Spleen (tissue), 11 donors: ENCODE data around the gene SIRT2. TPM values are rescaled to one million over a fixed set of nuclear protein-coding genes. Genes with fewer than 3 reads are reported as not detected.
"Not testable (repeated sequence)": the region's sequence is repeated elsewhere in the genome, so short reads cannot be mapped to it uniquely, and the experiment has no call there.

ENCODE experiments used
- DNase-seq: peaks from one replicate; pipeline ENCODE4 v3.0.0-alpha.2; 2020
- H3K27ac ChIP-seq, 8 donors: fragments of 200-600 bp; sonication (generic) in 7 of 8; 1 replicate in 4 of 8; 2 replicates in 4 of 8; pipeline versions ENCODE4 v1.5.0 to v1.8.0; 2016 to 2021; ENCODE audit warnings: inconsistent platforms in 4 of 8, mild to moderate bottlenecking in 4 of 8, moderate library complexity in 1 of 8
- H3K27me3 ChIP-seq, 7 donors: fragments of 200-600 bp; sonication (generic) in 6 of 7; replicated peaks in 1 of 7; 1 replicate in 4 of 7; 2 replicates in 3 of 7; pipeline versions ENCODE4 v1.5.0 to v1.8.0; 2016 to 2021; ENCODE audit warnings: inconsistent platforms in 3 of 7, mild to moderate bottlenecking in 1 of 7
- H3K36me3 ChIP-seq, 6 donors: fragments of 200-600 bp; sonication (generic) in 5 of 6; 1 replicate in 4 of 6; 2 replicates in 2 of 6; pipeline versions ENCODE4 v1.5.0 to v1.8.0; 2016 to 2021; ENCODE audit warnings: inconsistent platforms in 2 of 6
- H3K4me1 ChIP-seq, 6 donors: fragments of 200-600 bp; sonication (generic) in 5 of 6; 1 replicate in 3 of 6; 2 replicates in 3 of 6; pipeline versions ENCODE4 v1.5.0 to v1.8.0; 2016 to 2021; ENCODE audit warnings: inconsistent platforms in 3 of 6
- H3K4me3 ChIP-seq, 8 donors: fragments of 200-600 bp; sonication (generic) in 7 of 8; 1 replicate in 4 of 8; 2 replicates in 4 of 8; pipeline versions ENCODE4 v1.5.0 to v1.8.0; 2016 to 2021; ENCODE audit warnings: inconsistent platforms in 4 of 8, mild to moderate bottlenecking in 4 of 8, moderate library complexity in 2 of 8
- H3K9me3 ChIP-seq, 8 donors: fragments of 200-600 bp; sonication (generic) in 7 of 8; 1 replicate in 4 of 8; 2 replicates in 4 of 8; pipeline versions ENCODE4 v1.5.0 to v1.8.0; 2016 to 2021; ENCODE audit warnings: inconsistent platforms in 4 of 8
- CTCF ChIP-seq, 11 experiments: fragments of 200-600 bp in 7 of 11; fragments of 450-650 bp in 4 of 11; sonication (generic) in 4 of 11; IDR thresholded peaks in 8 of 11; conservative IDR thresholded peaks in 3 of 11; 1 replicate in 7 of 11; 2 replicates in 4 of 11; pipeline versions ENCODE4 v1.4.0 to v1.8.0; 2016 to 2021; ENCODE audit warnings: antibody characterized with exemption in 11 of 11, inconsistent platforms in 4 of 11, mild to moderate bottlenecking in 1 of 11
- POLR2A ChIP-seq, 3 donors: fragments of 450-650 bp; IDR thresholded peaks; one replicate each; pipeline ENCODE4 v1.5.1; 2017; ENCODE audit warnings: antibody characterized with exemption in 3 of 3, mild to moderate bottlenecking in 1 of 3
- POLR2AphosphoS5 ChIP-seq, 3 donors: sonication (generic); formaldehyde crosslinking; IDR thresholded peaks; one replicate each; pipeline ENCODE4 v1.5.1; 2017; ENCODE audit warnings: antibody characterized with exemption in 3 of 3
- WGBS, 5 donors: extraction: QIAGEN DNeasy Blood & Tissue Kit in 3 of 5; methylation state at CpG; one replicate each; pipeline versions ENCODE4 v1.1.5 to v1.1.7; 2013 to 2018; 5-methylcytosine and 5-hydroxymethylcytosine counted together
- intact Hi-C: fragments of 100-400 bp; cut with DNase I; formaldehyde crosslinking; loops from one replicate; pipeline ENCODE4 v1.15.0; 2023; ENCODE audit warnings: low total_unique reads
- polyA plus RNA-seq, 3 donors: library from polyadenylated mRNA; stranded (reverse); fragments of 200-250 nt; gene quantifications; one replicate each; pipeline ENCODE4 v1.2.1, GENCODE V29; 2013
- total RNA-seq, 7 donors: library from RNA; depleted of rRNA in 3 of 7; stranded (reverse); fragments of >200 nt in 3 of 7; fragmentation: NEBNext Ultra II Directional in 4 of 7; extraction: Animal tissue kit (Norgen Biotek cat#: 25700) in 4 of 7; gene quantifications; one replicate each; pipeline versions ENCODE4 v1.1.0 to v1.2.1, GENCODE V29; 2016 to 2021
- donor health status: healthy with polysubstance abuse.
- donor health status: DM: no; HTN: no; CAD: no; lungs with moderate emphysema.
- donor health status: DM: no; HTN: no; CAD: no.
- donor health status: Bipolar disorder and iron deficiency.
- donor health status: healthy.
- donor health status: DM: no; HTN: no; CAD: no.
- donor health status: DM: yes; HTN: yes; CAD: no.

The SIRT2 gene
- total and polyA plus RNA-seq, 10 donors = 25.8 to 81.0 (median 50.2) TPM

GRCh38 chr19:38833092-38833425 lies 66.4 kb downstream of the SIRT2 start:
- no peaks in the 10 kb centered on the region for H3K9me3 ChIP-seq
- DNase-seq = no peak
- TF ChIP-seq CTCF (IDR thresholded peaks at IDR 0.05 in 8 of 11, conservative IDR thresholded peaks at IDR 0.05 in 3 of 11) (no peak), POLR2AphosphoS5 (IDR thresholded peaks at IDR 0.05) (peak in 1 of 3 donors; percentile 2)
- H3K4me3 ChIP-seq = no peak overlapping the region
- 87 to 94% (median 90%) methylated on average over 7 of the region's 7 CpGs for WGBS, 5 donors
- peaks cover 24 to 69% (median 51%) of the 10 kb centered on the region in 6 donors for H3K4me1 ChIP-seq
- H3K36me3 ChIP-seq = peaks cover 6 to 65% (median 49%) of the 10 kb centered on the region in 6 donors
- intact Hi-C loops = no loop called here
- H3K27me3 ChIP-seq = no peaks in the 10 kb centered on the region
- H3K27ac ChIP-seq = peak overlapping the region in 7 of 8 donors; percentile 81 to 97 (median 90)

GRCh38 chr19:38831142-38831605 lies 68.2 kb downstream of the SIRT2 start:
- Histone ChIP-seq H3K9me3 (no peaks in the 10 kb centered on the region), H3K4me1 (peaks cover 24 to 71% (median 53%) of the 10 kb centered on the region in 6 donors), H3K36me3 (peaks cover 0 to 65% (median 37%) of the 10 kb centered on the region in 6 donors), H3K4me3 (peak overlapping the region; percentile 42 to 80 (median 74)), H3K27me3 (no peaks in the 10 kb centered on the region), H3K27ac (peak overlapping the region; percentile 81 to 97 (median 90))
- no peak for TF ChIP-seq POLR2AphosphoS5 (IDR thresholded peaks at IDR 0.05)
- TF ChIP-seq POLR2A (IDR thresholded peaks at IDR 0.05) = no peak
- TF ChIP-seq CTCF (IDR thresholded peaks at IDR 0.05 in 8 of 11, conservative IDR thresholded peaks at IDR 0.05 in 3 of 11) = no peak
- peak; percentile 86 for DNase-seq
- WGBS, 5 donors = 1 to 6% (median 4%) methylated on average over 14 to 16 of the region's 16 CpGs
- intact Hi-C loops = no loop called here

GRCh38 chr19:38830039-38830733 lies 69.2 kb downstream of the SIRT2 start:
- no peaks in the 10 kb centered on the region for H3K27me3 ChIP-seq
- peak overlapping the region; percentile 48 to 97 (median 90) for H3K27ac ChIP-seq
- peaks cover 24 to 75% (median 60%) of the 10 kb centered on the region in 6 donors for H3K4me1 ChIP-seq
- peak overlapping the region in 5 of 8 donors; percentile 72 to 80 (median 76) for H3K4me3 ChIP-seq
- H3K36me3 ChIP-seq = peaks cover 0 to 65% (median 29%) of the 10 kb centered on the region in 6 donors
- DNase-seq = no peak
- no peaks in the 10 kb centered on the region for H3K9me3 ChIP-seq
- TF ChIP-seq POLR2A (IDR thresholded peaks at IDR 0.05) = no peak
- TF ChIP-seq CTCF (IDR thresholded peaks at IDR 0.05 in 8 of 11, conservative IDR thresholded peaks at IDR 0.05 in 3 of 11) = no peak
- TF ChIP-seq POLR2AphosphoS5 (IDR thresholded peaks at IDR 0.05) = no peak
- intact Hi-C loops = no loop called here
- WGBS, 5 donors = 67 to 80% (median 69%) methylated on average over 4 of the region's 4 CpGs

DNA sequence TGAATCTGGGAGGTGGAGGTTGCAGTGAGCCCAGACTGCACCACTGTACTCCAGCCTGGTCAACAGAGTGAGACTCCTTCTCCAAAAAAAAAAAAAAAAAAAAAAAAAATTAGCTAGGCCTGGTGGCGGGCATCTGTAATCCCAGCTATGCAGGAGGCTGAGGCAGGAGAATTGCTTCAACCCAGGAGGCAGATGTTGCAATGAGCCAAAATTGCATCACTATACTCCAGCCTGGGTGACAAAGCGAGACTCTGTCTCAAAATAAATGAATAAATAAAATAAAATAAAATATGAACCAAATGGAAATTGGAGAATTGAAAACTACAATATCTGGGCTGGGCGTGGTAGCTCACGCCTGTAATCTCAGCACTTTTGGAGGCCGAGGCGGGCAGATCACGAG lies 70.2 kb downstream of the SIRT2 start:
- Histone ChIP-seq H3K27ac (peak overlapping the region in 3 of 8 donors; percentile 90 to 94 (median 93)), H3K36me3 (peaks cover 0 to 66% (median 26%) of the 10 kb centered on the region in 6 donors), H3K4me1 (peaks cover 24 to 81% (median 62%) of the 10 kb centered on the region in 6 donors)
- not testable (repeated sequence) for H3K9me3 ChIP-seq, H3K4me3 ChIP-seq, DNase-seq, H3K27me3 ChIP-seq
- WGBS, 5 donors = 67 to 89% (median 87%) methylated on average over 7 of the region's 7 CpGs
- intact Hi-C loops = loop anchor here (10.0 kb wide), 1 partner anchor 54 kb away; the partner anchor contains the start of gene LGALS7

Other genes starting within 250 kb of the SIRT2 start
- 10 to 100 TPM in 5 of 7 donors, 1 to 10 TPM in 2; 9.0 to 25.6 (median 12.6) TPM for gene CAPN12, start 155.1 kb downstream of the SIRT2 start, total RNA-seq
- 10 to 100 TPM; 15.2 to 33.3 (median 29.1) TPM for gene CAPN12, start 155.1 kb downstream of the SIRT2 start, polyA plus RNA-seq
- gene LGALS7, start 126.1 kb downstream of the SIRT2 start, total RNA-seq = 1 to 10 TPM in 1 of 7 donors, not detected in 6; 4.4 TPM
- gene LGALS7, start 126.1 kb downstream of the SIRT2 start, polyA plus RNA-seq = 1 to 10 TPM in 2 of 3 donors, under 1 TPM in 1; 0.52 to 7.4 (median 5.1) TPM
- 10 to 100 TPM in 2 of 7 donors, 1 to 10 TPM in 2, not detected in 3; 1.1 to 60.3 (median 17.5) TPM for gene LGALS7B, start 110.4 kb downstream of the SIRT2 start, total RNA-seq
- 100 to 1,000 TPM in 2 of 3 donors, 1 to 10 TPM in 1; 1.1 to 167 (median 116) TPM for gene LGALS7B, start 110.4 kb downstream of the SIRT2 start, polyA plus RNA-seq
- gene LGALS4, start 86.7 kb downstream of the SIRT2 start, total RNA-seq = 1 to 10 TPM; 1.1 to 7.5 (median 2.8) TPM
- gene LGALS4, start 86.7 kb downstream of the SIRT2 start, polyA plus RNA-seq = 1 to 10 TPM; 2.9 to 9.6 (median 9.3) TPM
- 100 to 1,000 TPM; 119 to 293 (median 191) TPM for gene ECH1, start 67.8 kb downstream of the SIRT2 start, total RNA-seq
- 100 to 1,000 TPM; 196 to 370 (median 216) TPM for gene ECH1, start 67.8 kb downstream of the SIRT2 start, polyA plus RNA-seq
- gene HNRNPL, start 49.6 kb downstream of the SIRT2 start, total RNA-seq = 100 to 1,000 TPM; 188 to 357 (median 294) TPM
- 100 to 1,000 TPM; 147 to 175 (median 168) TPM for gene HNRNPL, start 49.6 kb downstream of the SIRT2 start, polyA plus RNA-seq
- 10 to 100 TPM; 14.5 to 31.3 (median 26.5) TPM for gene RINL, start 21.3 kb downstream of the SIRT2 start, total RNA-seq
- 10 to 100 TPM; 26.6 to 42.5 (median 36.0) TPM for gene RINL, start 21.3 kb downstream of the SIRT2 start, polyA plus RNA-seq
- 10 to 100 TPM; 18.1 to 29.0 (median 21.1) TPM for gene NFKBIB, start 351 bp upstream of the SIRT2 start, total RNA-seq
- 10 to 100 TPM; 22.8 to 33.5 (median 23.5) TPM for gene NFKBIB, start 351 bp upstream of the SIRT2 start, polyA plus RNA-seq
- 1 to 10 TPM in 1 of 7 donors, under 1 TPM in 3, not detected in 3; 0.34 to 1.1 (median 0.57) TPM for gene CCER2, start 12.6 kb upstream of the SIRT2 start, total RNA-seq
- 1 to 10 TPM in 1 of 3 donors, under 1 TPM in 2; 0.77 to 2.9 (median 0.86) TPM for gene CCER2, start 12.6 kb upstream of the SIRT2 start, polyA plus RNA-seq
- 10 to 100 TPM; 12.5 to 37.4 (median 24.6) TPM for gene SARS2, start 31.1 kb upstream of the SIRT2 start, total RNA-seq
- 10 to 100 TPM; 25.6 to 70.3 (median 50.7) TPM for gene SARS2, start 31.1 kb upstream of the SIRT2 start, polyA plus RNA-seq
- gene MRPS12, start 31.3 kb upstream of the SIRT2 start, total RNA-seq = 10 to 100 TPM; 23.2 to 32.6 (median 26.0) TPM
- 10 to 100 TPM; 25.5 to 47.8 (median 47.1) TPM for gene MRPS12, start 31.3 kb upstream of the SIRT2 start, polyA plus RNA-seq
- 1 to 10 TPM; 3.6 to 7.7 (median 5.0) TPM for gene FBXO17, start 76.1 kb upstream of the SIRT2 start, total RNA-seq
- 1 to 10 TPM in 2 of 3 donors, under 1 TPM in 1; 0.91 to 2.6 (median 2.2) TPM for gene FBXO17, start 76.1 kb upstream of the SIRT2 start, polyA plus RNA-seq
- gene FBXO27, start 132.9 kb upstream of the SIRT2 start, total RNA-seq = 1 to 10 TPM in 5 of 7 donors, under 1 TPM in 2; 0.26 to 4.2 (median 1.9) TPM
- under 1 TPM; 0.10 to 0.99 (median 0.61) TPM for gene FBXO27, start 132.9 kb upstream of the SIRT2 start, polyA plus RNA-seq
- not detected for gene ACP7, start 184.8 kb upstream of the SIRT2 start, total RNA-seq
- not detected for gene ACP7, start 184.8 kb upstream of the SIRT2 start, polyA plus RNA-seq
- 10 to 100 TPM in 6 of 7 donors, 1 to 10 TPM in 1; 9.5 to 27.8 (median 19.8) TPM for gene PAK4, start 226.2 kb upstream of the SIRT2 start, total RNA-seq
- gene PAK4, start 226.2 kb upstream of the SIRT2 start, polyA plus RNA-seq = 10 to 100 TPM in 1 of 3 donors, 1 to 10 TPM in 2; 5.2 to 13.4 (median 7.7) TPM